Measurements from ENCODE around the gene LGI4. TPM values are rescaled to one million over a fixed set of nuclear protein-coding genes. Genes with fewer than 3 reads are reported as not detected.

The LGI4 gene
- total RNA-seq, 1 experiment from 2014 or later, result 0.43 TPM

DNA sequence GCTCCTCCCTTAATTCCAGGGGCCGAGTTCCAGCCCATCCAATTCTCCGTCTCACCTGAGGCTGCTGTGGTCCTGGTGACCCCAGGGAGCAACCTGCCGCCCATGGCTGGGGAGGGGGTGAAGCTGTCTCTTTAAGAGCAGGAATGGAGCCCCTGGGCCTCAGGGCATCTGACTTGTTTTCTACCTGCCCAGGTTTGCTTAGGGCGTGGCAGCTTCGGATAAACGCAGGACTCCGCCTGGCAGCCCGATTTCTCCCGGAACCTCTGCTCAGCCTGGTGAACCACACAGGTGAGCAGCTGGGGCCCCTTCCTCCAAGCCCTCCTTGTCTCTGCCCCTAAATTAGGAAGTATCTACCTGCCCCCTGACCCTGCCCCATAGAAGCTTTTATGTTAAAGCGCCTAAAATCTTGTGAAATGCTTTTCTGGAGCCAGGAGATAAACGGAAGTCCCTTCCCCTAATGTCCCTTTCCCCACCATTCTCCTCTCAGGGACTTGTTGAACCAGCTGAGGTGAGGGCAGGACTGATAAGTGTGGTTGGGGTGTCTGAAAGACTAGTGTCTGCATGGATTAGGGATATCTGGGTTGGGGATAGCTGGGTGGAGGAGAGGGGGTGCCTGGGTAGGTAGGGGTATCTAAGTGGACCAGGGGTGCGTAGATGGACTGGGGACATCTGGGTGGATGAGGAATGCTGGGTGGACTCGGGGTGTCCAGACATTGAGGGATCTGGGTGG, 18.6 kb downstream of the LGI4 start:
- TF ChIP-seq, protein P1, sequence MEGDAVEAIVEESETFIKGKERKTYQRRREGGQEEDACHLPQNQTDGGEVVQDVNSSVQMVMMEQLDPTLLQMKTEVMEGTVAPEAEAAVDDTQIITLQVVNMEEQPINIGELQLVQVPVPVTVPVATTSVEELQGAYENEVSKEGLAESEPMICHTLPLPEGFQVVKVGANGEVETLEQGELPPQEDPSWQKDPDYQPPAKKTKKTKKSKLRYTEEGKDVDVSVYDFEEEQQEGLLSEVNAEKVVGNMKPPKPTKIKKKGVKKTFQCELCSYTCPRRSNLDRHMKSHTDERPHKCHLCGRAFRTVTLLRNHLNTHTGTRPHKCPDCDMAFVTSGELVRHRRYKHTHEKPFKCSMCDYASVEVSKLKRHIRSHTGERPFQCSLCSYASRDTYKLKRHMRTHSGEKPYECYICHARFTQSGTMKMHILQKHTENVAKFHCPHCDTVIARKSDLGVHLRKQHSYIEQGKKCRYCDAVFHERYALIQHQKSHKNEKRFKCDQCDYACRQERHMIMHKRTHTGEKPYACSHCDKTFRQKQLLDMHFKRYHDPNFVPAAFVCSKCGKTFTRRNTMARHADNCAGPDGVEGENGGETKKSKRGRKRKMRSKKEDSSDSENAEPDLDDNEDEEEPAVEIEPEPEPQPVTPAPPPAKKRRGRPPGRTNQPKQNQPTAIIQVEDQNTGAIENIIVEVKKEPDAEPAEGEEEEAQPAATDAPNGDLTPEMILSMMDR (IDR thresholded peaks at IDR 0.05; ENCODE audit: insufficient read depth in 1 of 2, low read depth in 1 of 2, low read length in 1 of 2, severe bottlenecking in 1 of 2, unreplicated experiment in 1 of 2), result no peak
- DNase-seq, result peak; percentile 61 to 77
- Histone ChIP-seq H3K9me3 (no peaks in the 10 kb centered on the region), H3K27me3 (replicated peaks; ENCODE audit: control insufficient read depth, insufficient read depth, low read length) (no peaks in the 10 kb centered on the region), H3K4me3 (ENCODE audit: low read depth, low read length) (peak overlapping the region; percentile 45), H3K36me3 (ENCODE audit: control insufficient read depth, insufficient read depth, low read length) (peaks cover 2% of the 10 kb centered on the region; the same call in 1 of the 2 replicates), H3K4me1 (peaks cover 31% of the 10 kb centered on the region)
- Mint-ChIP-seq H3K27ac (ENCODE audit: unreplicated experiment) (peak overlapping the region; percentile 40), H3K4me1 (ENCODE audit: low read depth, unreplicated experiment) (peaks cover 25% of the 10 kb centered on the region), H3K4me3 (ENCODE audit: unreplicated experiment) (peak overlapping the region; percentile 67), H3K36me3 (ENCODE audit: insufficient read depth, unreplicated experiment) (no peaks in the 10 kb centered on the region), H3K9me3 (ENCODE audit: unreplicated experiment) (no peaks in the 10 kb centered on the region), H3K27me3 (ENCODE audit: insufficient read depth, unreplicated experiment) (no peaks in the 10 kb centered on the region)
- BruUV-seq (replicated peaks), result no TSS peak
- intact Hi-C loops (cut with micrococcal nuclease; ENCODE audit: unreplicated experiment), result loop anchor here (1.0 kb wide), 1 partner anchor 8 kb away; no protein-coding TSS in a partner anchor
- ChIA-PET POLR2A (no interaction called here), CTCF (interaction anchor here (1.1 to 2.1 kb wide), 4 partner anchors 8 to 49 kb away, joined by 3 to 7 read pairs (median 4); no protein-coding TSS in a partner anchor)

DNA sequence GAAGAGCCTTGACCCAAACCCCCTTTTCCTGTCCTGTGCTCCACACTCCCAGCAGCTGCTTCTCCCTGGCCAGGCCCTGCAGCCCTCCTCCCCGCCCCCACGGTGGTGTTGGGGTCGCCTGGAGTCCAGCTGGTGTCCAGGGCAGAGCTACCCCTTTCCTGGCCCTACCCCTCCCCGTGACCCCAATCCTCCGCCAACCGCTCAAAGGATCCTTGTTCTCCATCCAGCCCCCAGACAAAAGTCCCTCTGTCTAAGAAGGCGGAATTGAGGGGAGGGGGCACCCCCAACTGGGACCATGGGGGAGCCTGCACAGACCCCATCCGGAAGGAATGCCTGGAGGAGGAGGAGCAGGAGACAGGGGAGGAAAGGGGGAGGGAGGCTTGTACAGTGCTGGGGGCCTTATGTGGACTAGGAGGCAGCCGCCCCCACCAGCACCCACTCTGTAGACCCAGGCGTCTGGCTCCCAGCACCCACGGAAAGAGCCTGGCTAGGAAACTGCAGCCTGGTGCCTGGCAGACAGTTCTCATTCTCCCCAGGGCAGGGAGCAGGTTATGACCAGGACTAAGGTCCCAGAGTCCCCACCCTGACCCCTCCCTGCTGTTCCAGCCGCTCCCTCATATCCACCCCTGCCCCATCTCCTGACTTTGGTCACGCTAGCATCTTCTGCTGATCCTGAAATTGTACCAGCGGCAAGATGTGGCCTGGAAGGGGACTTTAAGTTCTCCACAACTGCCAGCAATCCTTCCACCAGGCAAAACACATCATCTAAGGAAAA, 19.5 kb downstream of the LGI4 start, which contains the start of gene FXYD3:
TSS of gene FXYD3 (plus strand) at position 647 of the 775 bp plus-strand sequence. CDS start 3,554 bp downstream, outside the sequence.
- Histone ChIP-seq H3K36me3 (ENCODE audit: control insufficient read depth, insufficient read depth, low read length) (peaks cover 2% of the 10 kb centered on the region; the same call in 1 of the 2 replicates), H3K4me1 (peaks cover 31% of the 10 kb centered on the region), H3K27me3 (replicated peaks; ENCODE audit: control insufficient read depth, insufficient read depth, low read length) (no peaks in the 10 kb centered on the region), H3K9me3 (no peaks in the 10 kb centered on the region), H3K4me3 (ENCODE audit: low read depth, low read length) (peak within 1 kb of the TSS; percentile 45)
- intact Hi-C loops (cut with micrococcal nuclease; ENCODE audit: unreplicated experiment), result no loop called here
- POLR2A ChIA-PET, result no interaction called here
- Mint-ChIP-seq H3K4me1 (ENCODE audit: low read depth, unreplicated experiment) (peaks cover 25% of the 10 kb centered on the region), H3K9me3 (ENCODE audit: unreplicated experiment) (no peaks in the 10 kb centered on the region), H3K36me3 (ENCODE audit: insufficient read depth, unreplicated experiment) (no peaks in the 10 kb centered on the region), H3K4me3 (ENCODE audit: unreplicated experiment) (peak within 1 kb of the TSS; percentile 67), H3K27me3 (ENCODE audit: insufficient read depth, unreplicated experiment) (no peaks in the 10 kb centered on the region), H3K27ac (ENCODE audit: unreplicated experiment) (peak within 1 kb of the TSS; percentile 40)
- CTCF ChIA-PET, result interaction anchor here (0.6 to 2.1 kb wide), 6 partner anchors 9 to 48 kb away, joined by 3 to 7 read pairs (median 4); partner anchors contain the start of gene LGI4
- DNase-seq, result no peak
- no TSS peak for BruUV-seq (replicated peaks)
- TF ChIP-seq, protein P1 (IDR thresholded peaks at IDR 0.05; ENCODE audit: insufficient read depth in 1 of 2, low read depth in 1 of 2, low read length in 1 of 2, severe bottlenecking in 1 of 2, unreplicated experiment in 1 of 2), result no peak

Data from Caco-2 (cell line).